ENCODE measurements around the gene SAMD5.

Gene SAMD5

GRCh38 chr6:147508042-147508865 is at the start of gene SAMD5:
SAMD5 (plus strand) TSS chr6:147508690; CDS start chr6:147508929, 239 bp downstream.
- FAIRE-seq, result no peak

GRCh38 chr6:147459780-147460179 is 48.7 kb upstream of the SAMD5 start:
- FAIRE-seq, result no peak

GRCh38 chr6:147463651-147464050 is 44.8 kb upstream of the SAMD5 start:
- FAIRE-seq, result no peak

GRCh38 chr6:147467428-147467827 is 41.1 kb upstream of the SAMD5 start:
- FAIRE-seq, result no peak

GRCh38 chr6:147467886-147468285 is 40.6 kb upstream of the SAMD5 start:
- no peak for FAIRE-seq

GRCh38 chr6:147468634-147469033 is 39.9 kb upstream of the SAMD5 start:
- FAIRE-seq, result no peak

GRCh38 chr6:147479857-147480256 is 28.6 kb upstream of the SAMD5 start:
- no peak for FAIRE-seq

GRCh38 chr6:147486683-147487082 is 21.8 kb upstream of the SAMD5 start:
- no peak for FAIRE-seq

GRCh38 chr6:147497472-147497871 is 11.0 kb upstream of the SAMD5 start:
- no peak for FAIRE-seq

GRCh38 chr6:147503587-147503986 is 4.9 kb upstream of the SAMD5 start:
- no peak for FAIRE-seq

GRCh38 chr6:147504848-147505247 is 3.6 kb upstream of the SAMD5 start:
- FAIRE-seq, result no peak

GRCh38 chr6:147506704-147507114 is 1.8 kb upstream of the SAMD5 start:
- peak; percentile 37 for FAIRE-seq

GRCh38 chr6:147507162-147508041 is 1.1 kb upstream of the SAMD5 start:
- no peak for FAIRE-seq

GRCh38 chr6:147508866-147509608 is 547 bp downstream of the SAMD5 start:
- no peak for FAIRE-seq

GRCh38 chr6:147509891-147510290 is 1.4 kb downstream of the SAMD5 start:
- FAIRE-seq, result no peak

GRCh38 chr6:147510929-147511590 is 2.6 kb downstream of the SAMD5 start:
- no peak for FAIRE-seq

GRCh38 chr6:147514831-147515230 is 6.3 kb downstream of the SAMD5 start:
- no peak for FAIRE-seq

GRCh38 chr6:147515327-147515726 is 6.8 kb downstream of the SAMD5 start:
- no peak for FAIRE-seq

- no peak for FAIRE-seq
Measured at GRCh38 chr6:147522597-147522996, 14.1 kb downstream of the SAMD5 start.

GRCh38 chr6:147525519-147526209 is 17.2 kb downstream of the SAMD5 start:
- no peak for FAIRE-seq

GRCh38 chr6:147527197-147527596 is 18.7 kb downstream of the SAMD5 start:
- no peak for FAIRE-seq

Measured in endometrium (tissue), 2 donors.